Fibroblast of lung (primary cell): ENCODE data around the gene PDE4D.

Experiments used
- CTCF ChIP-seq, 2 donors: IDR thresholded peaks in 1 of 2; conservative IDR thresholded peaks in 1 of 2; 1 replicate in 1 of 2; 2 replicates in 1 of 2; pipeline ENCODE4 v1.5.1; 2011 to 2012; ENCODE audit warnings: low read length in 2 of 2, control low read depth in 1 of 2, inconsistent platforms in 1 of 2, low read depth in 1 of 2, mild to moderate bottlenecking in 1 of 2
- EZH2 ChIP-seq: IDR thresholded peaks from 2 replicates; pipeline ENCODE4 v1.5.1; 2012; ENCODE audit warnings: low read length, control low read depth, mild to moderate bottlenecking; ENCODE audit errors: missing control alignments

- TF ChIP-seq EZH2, result no peak
- TF ChIP-seq CTCF (conservative IDR thresholded peaks at IDR 0.05 in 1 of 2, IDR thresholded peaks at IDR 0.05 in 1 of 2; ENCODE audit: low read depth in 1 of 2, low read length in 2 of 2), result no peak
Measured at GRCh38 chr5:58958701-58959100, 934.8 kb downstream of the PDE4D start.
